Loucy (cell line): ENCODE results near the gene KISS1.

Source experiments
- EZH2phosphoT487 ChIP-seq: fragments of 200-600 bp; IDR thresholded peaks from 2 replicates; pipeline ENCODE4 v1.6.1; 2018; ENCODE audit warnings: antibody characterized with exemption, mild to moderate bottlenecking, moderate library complexity, borderline replicate concordance
- TF ChIP-seq, protein P1 (sequence below): fragments of 200-600 bp; sonication (generic); conservative IDR thresholded peaks from 2 replicates; pipeline ENCODE4 v1.5.1; 2014; ENCODE audit warnings: mild to moderate bottlenecking, antibody characterized with exemption, low read length

- TF ChIP-seq, protein P1, sequence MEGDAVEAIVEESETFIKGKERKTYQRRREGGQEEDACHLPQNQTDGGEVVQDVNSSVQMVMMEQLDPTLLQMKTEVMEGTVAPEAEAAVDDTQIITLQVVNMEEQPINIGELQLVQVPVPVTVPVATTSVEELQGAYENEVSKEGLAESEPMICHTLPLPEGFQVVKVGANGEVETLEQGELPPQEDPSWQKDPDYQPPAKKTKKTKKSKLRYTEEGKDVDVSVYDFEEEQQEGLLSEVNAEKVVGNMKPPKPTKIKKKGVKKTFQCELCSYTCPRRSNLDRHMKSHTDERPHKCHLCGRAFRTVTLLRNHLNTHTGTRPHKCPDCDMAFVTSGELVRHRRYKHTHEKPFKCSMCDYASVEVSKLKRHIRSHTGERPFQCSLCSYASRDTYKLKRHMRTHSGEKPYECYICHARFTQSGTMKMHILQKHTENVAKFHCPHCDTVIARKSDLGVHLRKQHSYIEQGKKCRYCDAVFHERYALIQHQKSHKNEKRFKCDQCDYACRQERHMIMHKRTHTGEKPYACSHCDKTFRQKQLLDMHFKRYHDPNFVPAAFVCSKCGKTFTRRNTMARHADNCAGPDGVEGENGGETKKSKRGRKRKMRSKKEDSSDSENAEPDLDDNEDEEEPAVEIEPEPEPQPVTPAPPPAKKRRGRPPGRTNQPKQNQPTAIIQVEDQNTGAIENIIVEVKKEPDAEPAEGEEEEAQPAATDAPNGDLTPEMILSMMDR, result no peak
- TF ChIP-seq EZH2phosphoT487, result no peak
Measured at GRCh38 chr1:204192589-204193352, 3.5 kb downstream of the KISS1 start.
